Measurements from ENCODE around the gene KIF26A.

KIF26A gene

DNA sequence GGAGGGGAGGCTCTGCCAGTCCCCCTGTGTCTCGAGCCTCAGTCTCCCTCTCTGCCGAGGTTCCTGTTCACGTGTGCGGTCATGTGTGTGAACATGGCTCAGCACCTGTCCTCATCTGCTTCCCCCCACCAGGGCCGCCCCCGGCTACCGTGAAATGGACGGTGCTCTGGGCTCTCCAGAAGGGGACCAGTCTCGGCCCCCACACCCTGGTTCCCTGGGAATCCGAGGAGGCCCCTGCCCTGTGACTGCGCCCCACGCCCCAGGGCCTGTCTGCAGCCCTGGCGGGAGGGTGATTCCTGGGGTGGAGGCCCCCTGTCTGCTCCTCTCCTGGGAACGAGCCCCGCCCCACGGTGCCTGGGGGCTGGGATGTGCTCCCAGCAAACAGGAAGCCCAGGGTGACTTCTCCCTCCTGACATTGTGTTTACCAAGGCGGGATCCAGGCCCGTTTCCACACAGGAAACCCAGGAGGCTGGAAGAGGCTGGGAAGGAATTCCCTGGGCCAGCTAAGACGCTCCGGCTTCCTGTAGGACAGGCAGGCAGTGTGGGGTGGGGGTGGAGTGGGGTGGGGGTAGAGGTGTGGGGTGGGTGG is 46.6 kb downstream of the KIF26A start:
- no peak for DNase-seq
- H3K9me3 ChIP-seq (ENCODE audit: control extremely low read depth in 1 of 5, control insufficient read depth in 4 of 5, insufficient read depth in 2 of 5, low read depth in 1 of 5, low read length in 4 of 5) = no peaks in the 10 kb centered on the region
- no peaks in the 10 kb centered on the region for H3K36me3 ChIP-seq (ENCODE audit: control insufficient read depth in 4 of 4, insufficient read depth in 4 of 4, low read length in 3 of 4)
- ChIA-PET POLR2A (no interaction called here), CTCF (interaction anchor here (0.5 kb wide), 1 partner anchor 142 kb away, joined by 3 read pairs; no protein-coding TSS in a partner anchor)
- peaks cover 0 to 3% (median 0%) of the 10 kb centered on the region in 5 experiments for H3K27me3 ChIP-seq (replicated peaks in 2 of 5; ENCODE audit: control insufficient read depth in 4 of 5, insufficient read depth in 5 of 5, low read length in 4 of 5)
- H3K4me3 ChIP-seq (ENCODE audit: control insufficient read depth in 1 of 7, extremely low read depth in 1 of 7, insufficient read depth in 4 of 7, low read depth in 2 of 7, low read length in 6 of 7) = no peak overlapping the region
- H3K4me1 ChIP-seq (ENCODE audit: control extremely low read depth in 1 of 4, control insufficient read depth in 4 of 4, insufficient read depth in 4 of 4, low read length in 3 of 4) = no peaks in the 10 kb centered on the region
- 51% methylated on average over 11 of the region's 20 CpGs for WGBS (ENCODE audit: insufficient coverage)
- H3K27ac ChIP-seq (ENCODE audit: insufficient read depth in 1 of 2, low read depth in 1 of 2, low read length in 2 of 2, poor library complexity in 1 of 2, severe bottlenecking in 2 of 2) = no peak overlapping the region

DNA sequence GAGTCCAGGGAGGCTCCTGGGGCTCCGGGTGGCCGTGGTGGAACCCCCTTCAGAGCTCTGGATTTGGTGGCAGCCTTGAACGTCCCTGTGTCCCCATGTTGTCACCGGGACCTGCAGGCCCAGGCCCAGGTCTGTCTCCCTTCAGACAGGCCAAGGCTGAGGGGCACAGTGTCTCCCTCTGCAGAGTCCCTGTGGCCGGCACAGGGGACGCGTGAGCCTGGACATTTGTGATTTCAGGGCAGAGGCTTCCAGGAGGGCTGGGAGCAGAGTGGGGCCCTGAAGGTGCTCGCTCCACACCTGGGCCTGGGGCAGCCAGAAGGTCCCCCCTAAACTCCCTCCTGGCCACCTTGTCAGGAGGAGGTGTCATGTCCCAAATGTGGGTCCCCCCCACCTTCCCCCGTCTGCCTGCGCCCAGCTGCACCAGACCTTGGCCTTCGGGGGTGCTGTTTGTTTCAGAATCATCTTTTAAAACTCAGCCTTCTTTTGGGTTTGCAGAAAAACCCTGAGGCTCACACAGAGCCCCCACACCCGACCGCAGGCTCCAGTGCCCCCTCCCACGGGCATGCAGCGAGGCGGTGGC is 47.6 kb downstream of the KIF26A start:
- no peaks in the 10 kb centered on the region for H3K4me1 ChIP-seq (ENCODE audit: control extremely low read depth in 1 of 4, control insufficient read depth in 4 of 4, insufficient read depth in 4 of 4, low read length in 3 of 4)
- H3K4me3 ChIP-seq (ENCODE audit: control insufficient read depth in 1 of 7, extremely low read depth in 1 of 7, insufficient read depth in 4 of 7, low read depth in 2 of 7, low read length in 6 of 7) = no peak overlapping the region
- no peaks in the 10 kb centered on the region for H3K36me3 ChIP-seq (ENCODE audit: control insufficient read depth in 4 of 4, insufficient read depth in 4 of 4, low read length in 3 of 4)
- CTCF ChIA-PET = interaction anchor here (0.5 kb wide), 1 partner anchor 143 kb away, joined by 3 read pairs; no protein-coding TSS in a partner anchor
- peaks cover 0 to 3% (median 0%) of the 10 kb centered on the region in 5 experiments for H3K27me3 ChIP-seq (replicated peaks in 2 of 5; ENCODE audit: control insufficient read depth in 4 of 5, insufficient read depth in 5 of 5, low read length in 4 of 5)
- no peak for DNase-seq
- POLR2A ChIA-PET = no interaction called here
- H3K27ac ChIP-seq (ENCODE audit: insufficient read depth in 1 of 2, low read depth in 1 of 2, low read length in 2 of 2, poor library complexity in 1 of 2, severe bottlenecking in 2 of 2) = no peak overlapping the region
- WGBS (ENCODE audit: insufficient coverage) = 86% methylated on average over 14 of the region's 16 CpGs
- H3K9me3 ChIP-seq (ENCODE audit: control extremely low read depth in 1 of 5, control insufficient read depth in 4 of 5, insufficient read depth in 2 of 5, low read depth in 1 of 5, low read length in 4 of 5) = no peaks in the 10 kb centered on the region

DNA sequence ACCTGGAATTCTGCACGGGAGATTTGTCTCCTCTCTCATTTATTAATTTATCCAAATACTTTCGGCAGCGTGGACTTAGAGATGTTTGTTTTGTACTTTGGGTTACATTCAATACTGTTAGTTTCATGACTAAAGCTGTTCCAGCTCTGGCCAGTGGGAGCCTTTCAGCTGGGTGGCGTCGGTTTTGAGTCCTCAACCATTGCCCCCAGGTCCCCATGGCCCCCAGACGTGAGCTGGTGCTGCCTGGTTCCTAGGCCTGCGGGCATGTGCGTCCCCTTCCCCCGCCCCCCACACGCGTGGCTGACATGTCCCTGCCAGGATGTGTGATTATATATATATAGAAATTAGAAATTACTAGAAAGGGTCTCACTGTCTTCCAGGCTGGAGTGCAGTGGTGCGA is 48.2 kb downstream of the KIF26A start:
- CTCF ChIA-PET = no interaction called here
- Histone ChIP-seq H3K36me3 (ENCODE audit: control insufficient read depth in 4 of 4, insufficient read depth in 4 of 4, low read length in 3 of 4) (no peaks in the 10 kb centered on the region), H3K4me1 (ENCODE audit: control extremely low read depth in 1 of 4, control insufficient read depth in 4 of 4, insufficient read depth in 4 of 4, low read length in 3 of 4) (no peaks in the 10 kb centered on the region), H3K27me3 (replicated peaks in 2 of 5; ENCODE audit: control insufficient read depth in 4 of 5, insufficient read depth in 5 of 5, low read length in 4 of 5) (peaks cover 0 to 3% (median 0%) of the 10 kb centered on the region in 5 experiments), H3K4me3 (ENCODE audit: control insufficient read depth in 1 of 7, extremely low read depth in 1 of 7, insufficient read depth in 4 of 7, low read depth in 2 of 7, low read length in 6 of 7) (no peak overlapping the region), H3K27ac (ENCODE audit: insufficient read depth in 1 of 2, low read depth in 1 of 2, low read length in 2 of 2, poor library complexity in 1 of 2, severe bottlenecking in 2 of 2) (no peak overlapping the region), H3K9me3 (ENCODE audit: control extremely low read depth in 1 of 5, control insufficient read depth in 4 of 5, insufficient read depth in 2 of 5, low read depth in 1 of 5, low read length in 4 of 5) (no peaks in the 10 kb centered on the region)
- POLR2A ChIA-PET = interaction anchor here (0.6 kb wide), 1 partner anchor 11 kb away, joined by 3 read pairs; no protein-coding TSS in a partner anchor
- WGBS (ENCODE audit: insufficient coverage) = 95% methylated on average over 2 of the region's 12 CpGs
- no peak for DNase-seq

DNA sequence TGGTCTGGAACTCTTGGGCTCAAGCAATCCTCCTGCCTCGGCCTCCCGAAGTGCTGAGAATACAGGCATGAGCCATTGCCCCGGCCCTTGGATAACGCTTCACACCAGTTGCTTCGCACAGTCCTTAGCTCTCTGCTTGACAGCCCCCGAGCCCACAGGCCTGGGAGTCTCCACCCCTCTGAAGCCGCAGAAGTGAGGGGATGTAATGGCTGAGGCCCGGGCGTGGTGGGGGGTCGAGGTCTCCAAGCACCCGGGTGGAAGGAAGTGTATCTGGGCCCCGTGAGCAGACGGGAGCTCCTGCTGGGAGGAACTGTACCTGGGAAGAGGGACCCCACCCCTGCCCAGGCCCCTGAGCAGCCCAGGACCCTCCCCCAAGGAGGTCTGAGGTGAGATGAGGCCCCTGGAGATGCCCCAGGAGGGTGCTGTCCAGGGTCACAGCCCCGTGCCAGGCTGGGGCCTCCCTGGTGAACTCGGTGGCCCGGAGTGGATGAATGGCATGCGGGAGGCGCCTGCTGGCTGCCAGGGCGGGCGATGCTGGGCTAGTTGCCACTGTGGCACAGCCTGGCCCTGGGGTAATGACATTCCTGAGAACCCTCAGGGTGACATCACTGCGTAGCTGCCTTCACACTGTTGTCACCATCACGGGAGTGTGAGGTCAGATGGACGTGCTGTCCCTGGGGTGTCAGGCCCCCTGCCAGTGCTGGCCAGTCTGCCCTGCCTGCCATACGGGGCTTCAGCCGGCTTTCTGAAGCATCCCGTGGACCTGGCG is 48.9 kb downstream of the KIF26A start:
- no peak overlapping the region for H3K27ac ChIP-seq (ENCODE audit: insufficient read depth in 1 of 2, low read depth in 1 of 2, low read length in 2 of 2, poor library complexity in 1 of 2, severe bottlenecking in 2 of 2)
- H3K4me1 ChIP-seq (ENCODE audit: control extremely low read depth in 1 of 4, control insufficient read depth in 4 of 4, insufficient read depth in 4 of 4, low read length in 3 of 4) = no peaks in the 10 kb centered on the region
- H3K27me3 ChIP-seq (replicated peaks in 2 of 5; ENCODE audit: control insufficient read depth in 4 of 5, insufficient read depth in 5 of 5, low read length in 4 of 5) = peaks cover 0 to 3% (median 0%) of the 10 kb centered on the region in 5 experiments
- no peaks in the 10 kb centered on the region for H3K9me3 ChIP-seq (ENCODE audit: control extremely low read depth in 1 of 5, control insufficient read depth in 4 of 5, insufficient read depth in 2 of 5, low read depth in 1 of 5, low read length in 4 of 5)
- H3K36me3 ChIP-seq (ENCODE audit: control insufficient read depth in 4 of 4, insufficient read depth in 4 of 4, low read length in 3 of 4) = no peaks in the 10 kb centered on the region
- CTCF ChIA-PET = no interaction called here
- POLR2A ChIA-PET = interaction anchor here (0.6 kb wide), 1 partner anchor 12 kb away, joined by 3 read pairs; no protein-coding TSS in a partner anchor
- 79% methylated on average over 27 of the region's 27 CpGs for WGBS (ENCODE audit: insufficient coverage)
- no peak for DNase-seq
- H3K4me3 ChIP-seq (ENCODE audit: control insufficient read depth in 1 of 7, extremely low read depth in 1 of 7, insufficient read depth in 4 of 7, low read depth in 2 of 7, low read length in 6 of 7) = no peak overlapping the region

DNA sequence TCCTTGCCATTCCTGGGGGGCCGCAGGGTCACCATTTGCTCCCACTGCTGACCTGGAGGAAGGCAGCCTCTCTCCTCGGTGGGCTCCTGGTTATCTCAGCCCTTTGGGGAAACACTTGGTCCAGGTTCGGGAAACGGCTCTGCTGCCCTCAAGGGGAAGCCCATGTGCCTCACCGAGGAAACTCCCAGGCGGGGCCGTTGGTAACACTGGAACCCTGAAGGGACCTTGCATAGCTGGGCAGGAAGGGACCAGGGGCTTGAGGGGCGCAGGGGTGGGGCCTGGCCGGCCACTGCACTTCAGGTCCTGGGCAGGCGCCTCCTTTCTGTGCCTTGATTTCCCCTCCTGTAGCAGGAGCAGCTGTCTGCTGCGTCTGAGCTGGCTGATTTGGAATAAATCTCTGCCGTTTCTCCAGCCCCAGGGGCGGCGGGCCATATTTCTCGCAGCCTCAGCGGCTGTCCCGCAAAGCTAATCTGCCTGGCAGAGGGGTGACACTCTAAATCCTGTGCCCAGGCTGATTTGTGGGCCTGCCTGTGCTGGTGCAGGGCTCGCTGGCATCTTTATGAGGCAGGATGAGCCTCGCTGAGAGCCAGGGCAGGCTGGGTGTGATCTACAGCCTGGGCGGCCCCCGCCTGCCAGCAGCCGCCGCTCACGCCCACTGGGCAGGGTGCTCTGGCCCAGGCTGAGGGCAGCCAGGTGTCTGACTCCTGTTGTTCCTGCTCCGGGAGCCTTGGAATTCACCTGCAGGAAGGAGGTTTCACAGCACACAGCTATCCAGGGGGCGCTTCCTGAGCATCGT is 49.7 kb downstream of the KIF26A start:
- Histone ChIP-seq H3K4me3 (ENCODE audit: control insufficient read depth in 1 of 7, extremely low read depth in 1 of 7, insufficient read depth in 4 of 7, low read depth in 2 of 7, low read length in 6 of 7) (no peak overlapping the region), H3K36me3 (ENCODE audit: control insufficient read depth in 4 of 4, insufficient read depth in 4 of 4, low read length in 3 of 4) (no peaks in the 10 kb centered on the region), H3K27ac (ENCODE audit: insufficient read depth in 1 of 2, low read depth in 1 of 2, low read length in 2 of 2, poor library complexity in 1 of 2, severe bottlenecking in 2 of 2) (no peak overlapping the region), H3K9me3 (ENCODE audit: control extremely low read depth in 1 of 5, control insufficient read depth in 4 of 5, insufficient read depth in 2 of 5, low read depth in 1 of 5, low read length in 4 of 5) (no peaks in the 10 kb centered on the region), H3K27me3 (replicated peaks in 2 of 5; ENCODE audit: control insufficient read depth in 4 of 5, insufficient read depth in 5 of 5, low read length in 4 of 5) (peaks cover 0 to 3% (median 0%) of the 10 kb centered on the region in 5 experiments), H3K4me1 (ENCODE audit: control extremely low read depth in 1 of 4, control insufficient read depth in 4 of 4, insufficient read depth in 4 of 4, low read length in 3 of 4) (no peaks in the 10 kb centered on the region)
- 76% methylated on average over 25 of the region's 27 CpGs for WGBS (ENCODE audit: insufficient coverage)
- ChIA-PET CTCF (no interaction called here), POLR2A (no interaction called here)
- DNase-seq = no peak

DNA sequence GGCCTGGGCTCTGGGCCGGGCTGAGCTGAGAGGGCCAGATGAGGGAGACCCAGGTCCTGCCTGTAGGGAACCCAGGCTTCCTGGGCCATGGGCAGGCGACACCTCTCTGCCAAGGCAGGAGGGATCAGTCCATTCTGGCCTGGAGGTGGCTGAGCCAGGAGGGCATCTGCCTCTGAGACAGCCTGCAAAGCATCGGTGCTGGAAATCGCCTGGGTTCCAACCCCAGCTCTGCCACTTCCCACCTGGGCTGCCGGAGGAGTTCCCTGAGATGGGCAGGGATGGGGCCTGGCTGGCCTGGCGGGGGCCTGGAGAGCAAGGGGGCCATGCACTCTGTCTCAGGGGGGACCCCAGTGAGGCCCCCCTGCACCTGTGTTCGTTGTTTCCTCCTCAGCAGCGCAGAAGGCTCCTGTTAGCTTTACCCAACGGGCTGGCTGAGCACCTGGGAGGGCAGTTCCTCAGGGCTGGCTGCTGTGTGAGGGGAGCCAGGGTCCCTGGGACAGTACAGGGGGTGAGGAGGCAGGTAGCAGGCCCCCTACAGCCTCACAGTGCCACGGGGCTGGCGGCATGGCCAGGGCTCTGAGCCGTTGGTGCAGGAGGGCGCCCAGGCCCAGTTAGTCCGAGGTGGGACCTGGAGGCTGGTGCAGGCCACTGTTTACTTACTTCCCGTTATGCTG is 50.5 kb downstream of the KIF26A start:
- DNase-seq = no peak
- Histone ChIP-seq H3K27ac (ENCODE audit: insufficient read depth in 1 of 2, low read depth in 1 of 2, low read length in 2 of 2, poor library complexity in 1 of 2, severe bottlenecking in 2 of 2) (no peak overlapping the region), H3K9me3 (ENCODE audit: control extremely low read depth in 1 of 5, control insufficient read depth in 4 of 5, insufficient read depth in 2 of 5, low read depth in 1 of 5, low read length in 4 of 5) (no peaks in the 10 kb centered on the region), H3K27me3 (replicated peaks in 2 of 5; ENCODE audit: control insufficient read depth in 4 of 5, insufficient read depth in 5 of 5, low read length in 4 of 5) (peaks cover 0 to 3% (median 0%) of the 10 kb centered on the region in 5 experiments), H3K36me3 (ENCODE audit: control insufficient read depth in 4 of 4, insufficient read depth in 4 of 4, low read length in 3 of 4) (no peaks in the 10 kb centered on the region), H3K4me1 (ENCODE audit: control extremely low read depth in 1 of 4, control insufficient read depth in 4 of 4, insufficient read depth in 4 of 4, low read length in 3 of 4) (no peaks in the 10 kb centered on the region), H3K4me3 (ENCODE audit: control insufficient read depth in 1 of 7, extremely low read depth in 1 of 7, insufficient read depth in 4 of 7, low read depth in 2 of 7, low read length in 6 of 7) (no peak overlapping the region)
- POLR2A ChIA-PET = no interaction called here
- CTCF ChIA-PET = no interaction called here
- WGBS (ENCODE audit: insufficient coverage) = 93% methylated on average over 12 of the region's 15 CpGs
